ENCODE data around the gene LIPC.

The LIPC gene

DNA sequence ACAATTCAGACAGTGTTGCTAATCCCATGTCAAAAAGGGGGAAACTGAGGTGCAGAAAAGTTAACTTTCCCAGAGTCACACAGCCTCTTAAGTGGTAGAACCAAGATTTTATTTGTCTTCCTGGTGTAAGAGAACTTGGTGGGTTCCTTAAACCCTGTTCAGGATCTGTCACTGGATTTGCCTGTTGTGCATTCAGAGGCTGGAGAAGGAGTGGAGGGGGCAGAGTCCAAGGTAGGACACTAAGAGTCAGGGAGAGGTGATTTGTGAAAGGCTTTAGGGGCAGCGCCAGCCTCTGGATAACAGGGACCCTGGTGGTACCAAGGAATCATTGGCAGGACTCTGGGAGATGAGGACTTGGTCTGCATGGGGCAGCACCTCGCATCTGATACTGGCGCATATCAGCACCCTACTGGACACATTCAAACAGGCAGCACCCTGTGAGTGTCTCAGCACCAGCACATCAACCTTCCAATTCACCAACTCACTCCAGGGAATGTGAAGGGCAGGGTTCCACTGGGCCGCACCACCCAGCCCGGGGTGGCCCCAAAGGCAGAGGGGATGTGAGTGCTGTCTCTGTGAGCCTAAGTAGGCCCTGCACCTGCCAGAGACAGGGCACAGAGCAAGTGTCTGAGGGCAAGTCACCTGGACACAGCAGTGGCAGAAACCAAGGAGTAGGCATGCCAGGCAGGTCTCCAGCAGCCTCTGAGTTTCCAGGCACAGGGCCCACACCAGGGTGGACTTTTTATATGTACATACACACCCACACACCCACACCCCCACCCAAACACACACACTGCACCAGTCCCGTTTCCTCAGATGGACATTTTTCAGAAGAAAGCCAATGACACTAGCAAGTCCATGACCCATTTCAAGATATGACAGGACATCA, 71.6 kb downstream of the LIPC start:
- no peak for DNase-seq (ENCODE audit: low spot score)
- TF ChIP-seq, protein P1, sequence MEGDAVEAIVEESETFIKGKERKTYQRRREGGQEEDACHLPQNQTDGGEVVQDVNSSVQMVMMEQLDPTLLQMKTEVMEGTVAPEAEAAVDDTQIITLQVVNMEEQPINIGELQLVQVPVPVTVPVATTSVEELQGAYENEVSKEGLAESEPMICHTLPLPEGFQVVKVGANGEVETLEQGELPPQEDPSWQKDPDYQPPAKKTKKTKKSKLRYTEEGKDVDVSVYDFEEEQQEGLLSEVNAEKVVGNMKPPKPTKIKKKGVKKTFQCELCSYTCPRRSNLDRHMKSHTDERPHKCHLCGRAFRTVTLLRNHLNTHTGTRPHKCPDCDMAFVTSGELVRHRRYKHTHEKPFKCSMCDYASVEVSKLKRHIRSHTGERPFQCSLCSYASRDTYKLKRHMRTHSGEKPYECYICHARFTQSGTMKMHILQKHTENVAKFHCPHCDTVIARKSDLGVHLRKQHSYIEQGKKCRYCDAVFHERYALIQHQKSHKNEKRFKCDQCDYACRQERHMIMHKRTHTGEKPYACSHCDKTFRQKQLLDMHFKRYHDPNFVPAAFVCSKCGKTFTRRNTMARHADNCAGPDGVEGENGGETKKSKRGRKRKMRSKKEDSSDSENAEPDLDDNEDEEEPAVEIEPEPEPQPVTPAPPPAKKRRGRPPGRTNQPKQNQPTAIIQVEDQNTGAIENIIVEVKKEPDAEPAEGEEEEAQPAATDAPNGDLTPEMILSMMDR (IDR thresholded peaks at IDR 0.05; ENCODE audit: borderline replicate concordance, control extremely low read depth, extremely low read depth, insufficient read depth, missing control alignments) = no peak
- in situ Hi-C loops (cut with MboI; ENCODE audit: low sequenced_read_pairs, unreplicated experiment) = no loop called here

DNA sequence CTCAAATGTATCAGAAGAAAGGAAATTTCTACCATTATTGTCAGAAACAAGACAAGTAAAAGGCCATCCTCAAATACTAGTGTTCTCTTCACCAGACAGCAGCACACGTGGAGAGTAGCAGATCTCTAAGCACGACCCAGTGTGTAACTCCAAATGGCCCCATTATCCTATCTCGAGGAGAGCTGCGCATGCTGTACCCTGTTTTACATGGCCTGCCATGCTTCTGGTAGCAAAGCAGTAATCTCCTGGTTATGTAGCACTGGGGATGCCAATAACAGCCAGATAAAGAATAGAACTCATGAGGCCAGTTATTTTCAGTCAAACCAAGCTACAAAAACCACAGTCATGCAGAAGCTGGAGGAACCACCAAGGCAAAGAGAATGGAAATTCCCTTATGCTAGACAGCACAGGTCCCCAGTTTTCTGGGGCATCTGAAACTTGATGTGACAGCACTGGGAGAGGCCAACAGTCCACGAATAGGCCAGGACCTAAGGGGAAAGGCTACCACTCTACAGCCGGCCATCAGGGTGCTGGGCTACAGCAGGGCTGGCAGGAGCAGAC, 73.0 kb downstream of the LIPC start:
- in situ Hi-C loops (cut with MboI; ENCODE audit: low sequenced_read_pairs, unreplicated experiment) = no loop called here
- TF ChIP-seq, protein P1 (IDR thresholded peaks at IDR 0.05; ENCODE audit: borderline replicate concordance, control extremely low read depth, extremely low read depth, insufficient read depth, missing control alignments) = no peak
- DNase-seq (ENCODE audit: low spot score) = no peak

DNA sequence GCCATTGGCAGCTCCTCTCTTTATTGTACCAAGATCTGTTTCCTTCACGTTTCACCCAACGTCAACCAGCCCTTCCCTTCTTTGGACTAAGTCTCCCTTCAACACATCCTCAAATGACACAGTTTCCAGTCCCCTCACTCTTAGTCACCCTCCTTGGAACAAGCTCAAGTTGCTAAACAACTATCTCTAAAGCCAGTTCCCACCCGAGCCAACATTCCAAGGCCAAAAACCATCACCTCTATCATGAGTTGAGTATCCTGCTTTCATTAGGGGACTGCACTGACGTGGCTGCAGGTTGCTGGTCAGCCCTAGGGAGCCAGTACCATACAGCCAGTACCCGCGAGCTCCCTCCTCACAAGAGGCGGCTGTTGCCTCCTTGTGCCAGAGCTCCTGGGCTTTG, 73.8 kb downstream of the LIPC start:
- TF ChIP-seq, protein P1 (IDR thresholded peaks at IDR 0.05; ENCODE audit: borderline replicate concordance, control extremely low read depth, extremely low read depth, insufficient read depth, missing control alignments) = no peak
- in situ Hi-C loops (cut with MboI; ENCODE audit: low sequenced_read_pairs, unreplicated experiment) = no loop called here
- DNase-seq (ENCODE audit: low spot score) = no peak

DNA sequence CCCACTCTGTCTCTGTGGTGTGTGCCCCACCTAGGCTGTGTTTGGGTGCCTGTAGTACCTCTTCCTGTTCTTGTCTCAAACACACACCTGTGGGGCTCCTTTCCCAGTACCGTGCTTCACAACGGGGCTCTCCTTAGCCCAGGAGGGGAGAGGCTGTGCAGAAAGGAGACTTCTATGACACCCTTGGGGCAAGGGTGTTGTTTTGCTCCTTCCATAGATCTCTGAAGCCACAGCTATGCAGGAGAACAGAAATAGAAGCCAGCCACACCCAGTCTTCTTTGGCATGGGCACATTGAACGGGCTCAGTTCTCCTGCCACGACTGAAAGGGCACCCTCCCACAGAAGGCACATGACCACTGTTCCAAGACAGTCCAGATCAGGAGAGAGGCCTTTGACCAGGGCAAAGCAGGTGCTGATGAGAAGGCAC, 74.3 kb downstream of the LIPC start:
- TF ChIP-seq, protein P1 (IDR thresholded peaks at IDR 0.05; ENCODE audit: borderline replicate concordance, control extremely low read depth, extremely low read depth, insufficient read depth, missing control alignments) = no peak
- no peak for DNase-seq (ENCODE audit: low spot score)
- in situ Hi-C loops (cut with MboI; ENCODE audit: low sequenced_read_pairs, unreplicated experiment) = no loop called here

DNA sequence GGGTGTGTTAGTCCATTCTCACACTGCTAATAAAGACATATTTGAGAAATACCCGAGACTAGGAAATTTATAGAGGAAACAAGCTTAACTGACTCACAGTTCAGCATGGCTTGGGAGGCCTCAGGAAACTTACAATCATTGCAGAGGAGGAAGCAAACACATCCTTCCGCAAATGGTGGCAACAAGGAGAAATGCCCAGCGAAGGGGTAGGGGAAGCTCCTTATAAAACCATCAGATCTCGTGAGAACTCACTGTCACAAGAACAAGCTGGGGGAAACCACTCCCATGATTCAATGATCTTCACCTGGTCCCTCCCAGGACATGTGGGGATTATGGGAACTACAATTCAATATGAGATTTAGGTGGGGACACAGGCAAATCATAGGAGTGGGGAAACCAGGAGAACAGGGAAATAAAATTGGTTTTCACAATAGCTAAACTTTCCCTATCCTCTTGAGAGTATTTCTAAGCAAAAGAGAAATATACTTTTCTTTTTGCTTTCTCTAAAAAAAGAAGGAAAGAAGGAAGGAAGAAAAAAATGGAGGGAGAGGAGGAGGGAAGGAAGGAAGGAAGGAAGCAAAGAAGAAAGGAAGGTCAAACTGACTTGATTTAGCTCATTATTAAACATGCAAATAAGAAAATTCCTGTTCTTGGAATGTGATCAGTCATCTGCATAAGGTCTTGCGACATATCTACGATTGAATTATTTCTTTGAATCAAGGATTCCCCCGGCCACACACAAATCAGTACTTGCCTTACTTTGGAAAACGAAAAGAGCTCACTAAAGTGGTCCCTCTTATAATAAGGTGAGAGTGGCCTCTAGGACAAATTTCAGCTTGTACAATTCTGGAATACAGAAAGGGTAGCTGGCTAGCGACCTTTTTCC, 75.2 kb downstream of the LIPC start:
- in situ Hi-C loops (cut with MboI; ENCODE audit: low sequenced_read_pairs, unreplicated experiment) = no loop called here
- DNase-seq (ENCODE audit: low spot score) = no peak
- TF ChIP-seq, protein P1 (IDR thresholded peaks at IDR 0.05; ENCODE audit: borderline replicate concordance, control extremely low read depth, extremely low read depth, insufficient read depth, missing control alignments) = no peak

DNA sequence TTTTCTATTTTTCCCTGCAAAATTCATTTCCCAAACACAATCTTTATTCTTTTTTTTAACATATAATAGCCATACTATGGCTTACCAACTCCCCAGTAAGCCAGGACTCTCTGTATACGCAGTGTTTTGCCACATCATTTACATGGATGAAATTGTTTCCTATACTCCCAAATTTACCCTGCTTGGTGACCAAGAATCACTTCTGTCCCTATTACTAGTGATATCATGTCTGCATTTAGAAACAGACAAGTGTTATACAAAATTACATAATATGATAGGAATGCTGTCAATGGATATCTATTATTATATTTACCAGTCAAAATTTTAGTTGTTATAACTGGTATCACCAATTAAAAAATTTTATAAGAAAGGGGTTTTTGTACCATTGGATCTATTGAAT, 77.8 kb downstream of the LIPC start:
- in situ Hi-C loops (cut with MboI; ENCODE audit: low sequenced_read_pairs, unreplicated experiment) = no loop called here
- TF ChIP-seq, protein P1 (IDR thresholded peaks at IDR 0.05; ENCODE audit: borderline replicate concordance, control extremely low read depth, extremely low read depth, insufficient read depth, missing control alignments) = no peak
- DNase-seq (ENCODE audit: low spot score) = no peak

Measured in GM13976 (cell line).